ENCODE measurements around the gene ENTREP3. TPM values are rescaled to one million over a fixed set of nuclear protein-coding genes. Genes with fewer than 3 reads are reported as not detected.
"Not testable (repeated sequence)": the region's sequence is repeated elsewhere in the genome, so short reads cannot be mapped to it uniquely, and the experiment has no call there.

ENTREP3 gene
- total RNA-seq, 1 donor from 2014 or later, result 49.0 TPM

- DNase-seq (ENCODE audit: low spot score), result not testable (repeated sequence)
Measured at GRCh38 chr1:155225404-155225759, 29.9 kb downstream of the ENTREP3 start.

- DNase-seq (ENCODE audit: low spot score), result no peak
Measured at GRCh38 chr1:155223047-155223446, 32.2 kb downstream of the ENTREP3 start.

GRCh38 chr1:155220211-155220965 is 34.9 kb downstream of the ENTREP3 start:
- not testable (repeated sequence) for DNase-seq (ENCODE audit: low spot score)

- DNase-seq (ENCODE audit: low spot score), result no peak
Measured at GRCh38 chr1:155219592-155220031, 35.7 kb downstream of the ENTREP3 start.

- peak; percentile 69 for DNase-seq (ENCODE audit: low spot score)
Measured at GRCh38 chr1:155218854-155219591, 36.3 kb downstream of the ENTREP3 start.

- not testable (repeated sequence) for DNase-seq (ENCODE audit: low spot score)
Measured at GRCh38 chr1:155214702-155215101, 40.6 kb downstream of the ENTREP3 start.

- not testable (repeated sequence) for DNase-seq (ENCODE audit: low spot score)
Measured at GRCh38 chr1:155212051-155212440, 43.2 kb downstream of the ENTREP3 start.

- not testable (repeated sequence) for DNase-seq (ENCODE audit: low spot score)
Measured at GRCh38 chr1:155211381-155212050, 43.8 kb downstream of the ENTREP3 start.

- no peak for DNase-seq (ENCODE audit: low spot score)
Measured at GRCh38 chr1:155210314-155211104, 44.8 kb downstream of the ENTREP3 start.

GRCh38 chr1:155209312-155209721 is 46.0 kb downstream of the ENTREP3 start:
- DNase-seq (ENCODE audit: low spot score), result no peak

- DNase-seq (ENCODE audit: low spot score), result peak; percentile 82
Measured at GRCh38 chr1:155208541-155209311, 46.6 kb downstream of the ENTREP3 start, which contains the start of gene MTX1. Gene MTX1, plus strand, starts transcription at chr1:155208695. Its CDS starts 110 bp downstream, at chr1:155208805.

GRCh38 chr1:155207806-155208540 is 47.3 kb downstream of the ENTREP3 start, which contains the start of gene THBS3:
Gene THBS3, minus strand, starts transcription at chr1:155207897. Its CDS starts 21 bp downstream, at chr1:155207876.
- DNase-seq (ENCODE audit: low spot score), result no peak

- peak; percentile 86 for DNase-seq (ENCODE audit: low spot score)
Measured at GRCh38 chr1:155206891-155207805, 48.1 kb downstream of the ENTREP3 start.

- DNase-seq (ENCODE audit: low spot score), result no peak
Measured at GRCh38 chr1:155205969-155206593, 49.2 kb downstream of the ENTREP3 start.

- DNase-seq (ENCODE audit: low spot score), result no peak
Measured at GRCh38 chr1:155205035-155205434, 50.2 kb downstream of the ENTREP3 start.

- DNase-seq (ENCODE audit: low spot score), result no peak
Measured at GRCh38 chr1:155202731-155203515, 52.4 kb downstream of the ENTREP3 start.

GRCh38 chr1:155202198-155202597 is 53.1 kb downstream of the ENTREP3 start:
- no peak for DNase-seq (ENCODE audit: low spot score)

All from mucosa of gallbladder (tissue), 1 donor.